ENCODE measurements around the gene FRAT2. TPM values are rescaled to one million over a fixed set of nuclear protein-coding genes. Genes with fewer than 3 reads are reported as not detected.

FRAT2 gene
- total and polyA plus RNA-seq, 10 of the 15 experiments (the other 5 are each of a cell fraction or from before 2014, with no cell fraction given), result 0.69 to 5.9 (median 3.8) TPM

DNA sequence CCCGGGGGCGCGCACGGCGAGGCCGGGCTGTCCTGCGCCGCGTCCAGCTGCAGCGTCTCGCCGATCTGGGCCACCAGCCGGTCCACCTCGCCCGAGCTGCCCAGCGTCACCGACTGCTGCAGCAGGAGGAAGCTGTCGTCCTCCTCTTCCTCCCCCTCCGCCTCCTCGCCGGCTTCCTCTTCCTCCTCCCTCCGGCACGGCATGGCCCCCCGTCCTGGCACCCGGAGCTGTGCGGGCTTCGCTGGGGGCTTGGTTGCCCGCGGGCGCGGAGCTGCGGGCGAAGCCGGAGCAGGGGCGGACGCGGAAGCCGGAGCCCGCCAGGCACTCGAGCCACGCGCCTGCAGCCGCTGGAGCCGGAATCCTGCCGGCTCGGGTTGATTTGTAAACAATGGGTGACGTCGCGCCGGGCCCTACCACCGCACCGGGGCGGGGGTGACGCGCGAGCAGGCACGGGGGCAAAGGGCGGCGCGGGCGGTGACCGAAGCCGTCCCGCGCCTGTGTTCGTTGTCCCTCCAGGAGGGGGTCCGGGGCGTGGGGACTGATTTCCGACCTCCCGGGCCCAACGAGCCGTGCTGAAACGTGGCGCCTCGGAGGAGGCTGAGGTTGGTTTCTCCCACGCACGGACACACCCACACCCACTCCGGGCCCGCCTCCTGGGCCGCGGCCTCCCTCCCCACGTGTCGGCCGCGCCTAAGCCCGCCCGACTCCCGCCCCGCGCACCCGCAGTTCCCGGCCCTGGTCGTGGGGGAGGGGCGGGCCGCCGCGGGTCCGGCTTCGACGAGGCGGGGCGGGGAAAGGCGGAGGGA, at the start of gene FRAT2 (continued):
- TF ChIP-seq, protein P1, sequence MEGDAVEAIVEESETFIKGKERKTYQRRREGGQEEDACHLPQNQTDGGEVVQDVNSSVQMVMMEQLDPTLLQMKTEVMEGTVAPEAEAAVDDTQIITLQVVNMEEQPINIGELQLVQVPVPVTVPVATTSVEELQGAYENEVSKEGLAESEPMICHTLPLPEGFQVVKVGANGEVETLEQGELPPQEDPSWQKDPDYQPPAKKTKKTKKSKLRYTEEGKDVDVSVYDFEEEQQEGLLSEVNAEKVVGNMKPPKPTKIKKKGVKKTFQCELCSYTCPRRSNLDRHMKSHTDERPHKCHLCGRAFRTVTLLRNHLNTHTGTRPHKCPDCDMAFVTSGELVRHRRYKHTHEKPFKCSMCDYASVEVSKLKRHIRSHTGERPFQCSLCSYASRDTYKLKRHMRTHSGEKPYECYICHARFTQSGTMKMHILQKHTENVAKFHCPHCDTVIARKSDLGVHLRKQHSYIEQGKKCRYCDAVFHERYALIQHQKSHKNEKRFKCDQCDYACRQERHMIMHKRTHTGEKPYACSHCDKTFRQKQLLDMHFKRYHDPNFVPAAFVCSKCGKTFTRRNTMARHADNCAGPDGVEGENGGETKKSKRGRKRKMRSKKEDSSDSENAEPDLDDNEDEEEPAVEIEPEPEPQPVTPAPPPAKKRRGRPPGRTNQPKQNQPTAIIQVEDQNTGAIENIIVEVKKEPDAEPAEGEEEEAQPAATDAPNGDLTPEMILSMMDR (IDR thresholded peaks at IDR 0.05 in 2 of 3, conservative IDR thresholded peaks at IDR 0.05 in 1 of 3; ENCODE audit: control insufficient read depth in 2 of 3, extremely low read depth in 1 of 3, insufficient read depth in 1 of 3, low read depth in 3 of 3, low read length in 3 of 3), result no peak
- 0 out of 2 replicates have a peak, but pooled peaks have one; percentile 75 for TF ChIP-seq STAT1 (conservative IDR thresholded peaks at IDR 0.05)
- TF ChIP-seq NR2C2 (IDR thresholded peaks at IDR 0.05; ENCODE audit: borderline replicate concordance, control insufficient read depth, insufficient read length, low read depth), result no peak
- TF ChIP-seq PAX5 (IDR thresholded peaks at IDR 0.05; ENCODE audit: borderline replicate concordance, low read depth, low read length), result no peak
- TF ChIP-seq, protein P2, sequence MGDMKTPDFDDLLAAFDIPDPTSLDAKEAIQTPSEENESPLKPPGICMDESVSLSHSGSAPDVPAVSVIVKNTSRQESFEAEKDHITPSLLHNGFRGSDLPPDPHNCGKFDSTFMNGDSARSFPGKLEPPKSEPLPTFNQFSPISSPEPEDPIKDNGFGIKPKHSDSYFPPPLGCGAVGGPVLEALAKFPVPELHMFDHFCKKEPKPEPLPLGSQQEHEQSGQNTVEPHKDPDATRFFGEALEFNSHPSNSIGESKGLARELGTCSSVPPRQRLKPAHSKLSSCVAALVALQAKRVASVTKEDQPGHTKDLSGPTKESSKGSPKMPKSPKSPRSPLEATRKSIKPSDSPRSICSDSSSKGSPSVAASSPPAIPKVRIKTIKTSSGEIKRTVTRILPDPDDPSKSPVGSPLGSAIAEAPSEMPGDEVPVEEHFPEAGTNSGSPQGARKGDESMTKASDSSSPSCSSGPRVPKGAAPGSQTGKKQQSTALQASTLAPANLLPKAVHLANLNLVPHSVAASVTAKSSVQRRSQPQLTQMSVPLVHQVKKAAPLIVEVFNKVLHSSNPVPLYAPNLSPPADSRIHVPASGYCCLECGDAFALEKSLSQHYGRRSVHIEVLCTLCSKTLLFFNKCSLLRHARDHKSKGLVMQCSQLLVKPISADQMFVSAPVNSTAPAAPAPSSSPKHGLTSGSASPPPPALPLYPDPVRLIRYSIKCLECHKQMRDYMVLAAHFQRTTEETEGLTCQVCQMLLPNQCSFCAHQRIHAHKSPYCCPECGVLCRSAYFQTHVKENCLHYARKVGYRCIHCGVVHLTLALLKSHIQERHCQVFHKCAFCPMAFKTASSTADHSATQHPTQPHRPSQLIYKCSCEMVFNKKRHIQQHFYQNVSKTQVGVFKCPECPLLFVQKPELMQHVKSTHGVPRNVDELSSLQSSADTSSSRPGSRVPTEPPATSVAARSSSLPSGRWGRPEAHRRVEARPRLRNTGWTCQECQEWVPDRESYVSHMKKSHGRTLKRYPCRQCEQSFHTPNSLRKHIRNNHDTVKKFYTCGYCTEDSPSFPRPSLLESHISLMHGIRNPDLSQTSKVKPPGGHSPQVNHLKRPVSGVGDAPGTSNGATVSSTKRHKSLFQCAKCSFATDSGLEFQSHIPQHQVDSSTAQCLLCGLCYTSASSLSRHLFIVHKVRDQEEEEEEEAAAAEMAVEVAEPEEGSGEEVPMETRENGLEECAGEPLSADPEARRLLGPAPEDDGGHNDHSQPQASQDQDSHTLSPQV (IDR thresholded peaks at IDR 0.05), result no peak
- TF ChIP-seq, protein P3, sequence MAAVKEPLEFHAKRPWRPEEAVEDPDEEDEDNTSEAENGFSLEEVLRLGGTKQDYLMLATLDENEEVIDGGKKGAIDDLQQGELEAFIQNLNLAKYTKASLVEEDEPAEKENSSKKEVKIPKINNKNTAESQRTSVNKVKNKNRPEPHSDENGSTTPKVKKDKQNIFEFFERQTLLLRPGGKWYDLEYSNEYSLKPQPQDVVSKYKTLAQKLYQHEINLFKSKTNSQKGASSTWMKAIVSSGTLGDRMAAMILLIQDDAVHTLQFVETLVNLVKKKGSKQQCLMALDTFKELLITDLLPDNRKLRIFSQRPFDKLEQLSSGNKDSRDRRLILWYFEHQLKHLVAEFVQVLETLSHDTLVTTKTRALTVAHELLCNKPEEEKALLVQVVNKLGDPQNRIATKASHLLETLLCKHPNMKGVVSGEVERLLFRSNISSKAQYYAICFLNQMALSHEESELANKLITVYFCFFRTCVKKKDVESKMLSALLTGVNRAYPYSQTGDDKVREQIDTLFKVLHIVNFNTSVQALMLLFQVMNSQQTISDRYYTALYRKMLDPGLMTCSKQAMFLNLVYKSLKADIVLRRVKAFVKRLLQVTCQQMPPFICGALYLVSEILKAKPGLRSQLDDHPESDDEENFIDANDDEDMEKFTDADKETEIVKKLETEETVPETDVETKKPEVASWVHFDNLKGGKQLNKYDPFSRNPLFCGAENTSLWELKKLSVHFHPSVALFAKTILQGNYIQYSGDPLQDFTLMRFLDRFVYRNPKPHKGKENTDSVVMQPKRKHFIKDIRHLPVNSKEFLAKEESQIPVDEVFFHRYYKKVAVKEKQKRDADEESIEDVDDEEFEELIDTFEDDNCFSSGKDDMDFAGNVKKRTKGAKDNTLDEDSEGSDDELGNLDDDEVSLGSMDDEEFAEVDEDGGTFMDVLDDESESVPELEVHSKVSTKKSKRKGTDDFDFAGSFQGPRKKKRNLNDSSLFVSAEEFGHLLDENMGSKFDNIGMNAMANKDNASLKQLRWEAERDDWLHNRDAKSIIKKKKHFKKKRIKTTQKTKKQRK (IDR thresholded peaks at IDR 0.05; ENCODE audit: low read depth, low read length), result no peak
- TF ChIP-seq KLF5 (IDR thresholded peaks at IDR 0.05; ENCODE audit: partially characterized antibody), result peak; percentile 99
- TF ChIP-seq EZH2 (IDR thresholded peaks at IDR 0.05; ENCODE audit: borderline replicate concordance, control insufficient read depth, low read depth, low read length), result no peak
- no peak for TF ChIP-seq SUZ12 (IDR thresholded peaks at IDR 0.05; ENCODE audit: unreplicated experiment)
- TF ChIP-seq SMAD5 (IDR thresholded peaks at IDR 0.05; ENCODE audit: low read depth), result no peak
- no peak for TF ChIP-seq RAD21 (IDR thresholded peaks at IDR 0.05; ENCODE audit: insufficient read depth, low read depth, low read length)
- TF ChIP-seq CHD4 (IDR thresholded peaks at IDR 0.05), result no peak
- TF ChIP-seq SIN3A (IDR thresholded peaks at IDR 0.05; ENCODE audit: low read depth, low read length), result peak; percentile 90
- peak; percentile 76; the same call in 1 of the 2 replicates for TF ChIP-seq BACH1 (IDR thresholded peaks at IDR 0.05; ENCODE audit: borderline replicate concordance)
- no peak for TF ChIP-seq TCF3 (IDR thresholded peaks at IDR 0.05; ENCODE audit: borderline replicate concordance, insufficient read depth, low read depth, low read length)
- TF ChIP-seq YY1 (IDR thresholded peaks at IDR 0.05; ENCODE audit: low read depth, low read length), result 0 out of 2 replicates have a peak, but pooled peaks have one; percentile 6
- no peak for TF ChIP-seq TAF1 (IDR thresholded peaks at IDR 0.05; ENCODE audit: borderline replicate concordance, low read depth, low read length)
- TF ChIP-seq MAX (IDR thresholded peaks at IDR 0.05; ENCODE audit: low read depth, low read length), result peak; percentile 37; the same call in 1 of the 2 replicates
- TF ChIP-seq RCOR1 (conservative IDR thresholded peaks at IDR 0.05; ENCODE audit: low read depth, low read length), result no peak
- TF ChIP-seq FOXK2 (IDR thresholded peaks at IDR 0.05), result peak; percentile 98
